Stomach (tissue), 9 donors: Measurements from ENCODE around the gene ATP2A3. TPM values are rescaled to one million over a fixed set of nuclear protein-coding genes. Genes with fewer than 3 reads are reported as not detected.

ENCODE experiments used
- DNase-seq, 2 donors: peaks; one replicate each; pipeline versions ENCODE4 v3.0.0 to v3.0.0-alpha.2; 2013 to 2019
- H3K27ac ChIP-seq, 5 donors: fragments of 200-600 bp in 4 of 5; sonication (generic) in 4 of 5; one replicate each; pipeline ENCODE4 v1.5.1; 2013 to 2019; ENCODE audit warnings: mild to moderate bottlenecking in 1 of 5, moderate library complexity in 1 of 5
- H3K27me3 ChIP-seq, 3 donors: fragments of 200-600 bp; sonication (generic); one replicate each; pipeline ENCODE4 v1.5.1; 2017 to 2019; ENCODE audit warnings: mixed run types in 1 of 3
- H3K36me3 ChIP-seq, 4 donors: fragments of 200-600 bp; sonication (generic); 1 replicate in 3 of 4; 2 replicates in 1 of 4; pipeline ENCODE4 v1.5.1; 2016 to 2019
- H3K4me1 ChIP-seq, 4 donors: fragments of 200-600 bp; sonication (generic); one replicate each; pipeline ENCODE4 v1.5.1; 2016 to 2019
- H3K4me3 ChIP-seq, 4 donors: fragments of 200-600 bp; sonication (generic) in 3 of 4; one replicate each; pipeline ENCODE4 v1.5.1; 2016 to 2019; ENCODE audit warnings: mild to moderate bottlenecking in 1 of 4
- H3K9me3 ChIP-seq, 4 donors: fragments of 200-600 bp; sonication (generic); one replicate each; pipeline ENCODE4 v1.5.1; 2016 to 2019
- EP300 ChIP-seq: sonication (generic); formaldehyde crosslinking; IDR thresholded peaks from one replicate; pipeline ENCODE4 v1.6.1; 2017; ENCODE audit warnings: antibody characterized with exemption
- POLR2A ChIP-seq, 4 donors: fragments of 450-650 bp; IDR thresholded peaks; one replicate each; pipeline ENCODE4 v1.6.1; 2016; ENCODE audit warnings: antibody characterized with exemption in 4 of 4, control low read depth in 2 of 4, mild to moderate bottlenecking in 1 of 4, moderate library complexity in 1 of 4
- POLR2AphosphoS5 ChIP-seq, 3 donors: sonication (generic); formaldehyde crosslinking; IDR thresholded peaks; one replicate each; pipeline ENCODE4 v1.6.1; 2016; ENCODE audit warnings: antibody characterized with exemption in 3 of 3
- WGBS, 5 donors: extraction: QIAGEN DNeasy Blood & Tissue Kit in 3 of 5; methylation state at CpG; one replicate each; pipeline versions ENCODE4 v1.1.5 to v1.1.7; 2013 to 2018; 5-methylcytosine and 5-hydroxymethylcytosine counted together
- intact Hi-C: fragments of 100-400 bp; cut with DNase I; formaldehyde crosslinking; loops from one replicate; pipeline ENCODE4 v1.15.1; 2023; ENCODE audit warnings: low total_unique reads
- polyA plus RNA-seq, 3 donors: library from polyadenylated mRNA; stranded (reverse); fragments of 200-250 nt; gene quantifications; one replicate each; pipeline ENCODE4 v1.2.3, GENCODE V29; 2013
- total RNA-seq, 5 donors: library from RNA; depleted of rRNA; stranded (reverse); fragments of >200 nt; gene quantifications; one replicate each; pipeline versions ENCODE4 v1.1.0 to v1.2.3, GENCODE V29; 2014 to 2016
- TF ChIP-seq, protein P1 (sequence below), 7 experiments: fragments of 450-650 bp in 4 of 7; fragments of 200-600 bp in 3 of 7; sonication (generic) in 3 of 7; IDR thresholded peaks; one replicate each; pipeline ENCODE4 v1.5.1; 2016 to 2019; ENCODE audit warnings: antibody characterized with exemption in 7 of 7, control low read depth in 2 of 7, mild to moderate bottlenecking in 1 of 7
- donor health status: healthy with polysubstance abuse.
- donor health status: Bipolar disorder and iron deficiency.
- donor health status: healthy.

The ATP2A3 gene
- total and polyA plus RNA-seq, 8 donors, result 10.4 to 1,069 (median 64.1) TPM

GRCh38 chr17:3910420-3911270 lies 53.6 kb downstream of the ATP2A3 start:
- no peaks in the 10 kb centered on the region for H3K27me3 ChIP-seq
- no peak overlapping the region for H3K4me3 ChIP-seq
- no peak for DNase-seq
- intact Hi-C loops, result no loop called here
- TF ChIP-seq, protein P1, sequence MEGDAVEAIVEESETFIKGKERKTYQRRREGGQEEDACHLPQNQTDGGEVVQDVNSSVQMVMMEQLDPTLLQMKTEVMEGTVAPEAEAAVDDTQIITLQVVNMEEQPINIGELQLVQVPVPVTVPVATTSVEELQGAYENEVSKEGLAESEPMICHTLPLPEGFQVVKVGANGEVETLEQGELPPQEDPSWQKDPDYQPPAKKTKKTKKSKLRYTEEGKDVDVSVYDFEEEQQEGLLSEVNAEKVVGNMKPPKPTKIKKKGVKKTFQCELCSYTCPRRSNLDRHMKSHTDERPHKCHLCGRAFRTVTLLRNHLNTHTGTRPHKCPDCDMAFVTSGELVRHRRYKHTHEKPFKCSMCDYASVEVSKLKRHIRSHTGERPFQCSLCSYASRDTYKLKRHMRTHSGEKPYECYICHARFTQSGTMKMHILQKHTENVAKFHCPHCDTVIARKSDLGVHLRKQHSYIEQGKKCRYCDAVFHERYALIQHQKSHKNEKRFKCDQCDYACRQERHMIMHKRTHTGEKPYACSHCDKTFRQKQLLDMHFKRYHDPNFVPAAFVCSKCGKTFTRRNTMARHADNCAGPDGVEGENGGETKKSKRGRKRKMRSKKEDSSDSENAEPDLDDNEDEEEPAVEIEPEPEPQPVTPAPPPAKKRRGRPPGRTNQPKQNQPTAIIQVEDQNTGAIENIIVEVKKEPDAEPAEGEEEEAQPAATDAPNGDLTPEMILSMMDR (IDR thresholded peaks at IDR 0.05), result no peak
- TF ChIP-seq POLR2AphosphoS5 (IDR thresholded peaks at IDR 0.05) (no peak), EP300 (no peak), POLR2A (IDR thresholded peaks at IDR 0.05) (no peak)
- H3K36me3 ChIP-seq, result no peaks in the 10 kb centered on the region
- peaks cover 3 to 28% (median 10%) of the 10 kb centered on the region in 4 donors for H3K4me1 ChIP-seq
- peak overlapping the region in 1 of 5 donors; percentile 38 for H3K27ac ChIP-seq
- 78 to 93% (median 86%) methylated on average over 9 to 11 of the region's 11 CpGs for WGBS, 5 donors
- H3K9me3 ChIP-seq, result no peaks in the 10 kb centered on the region

GRCh38 chr17:3909257-3909656 lies 55.0 kb downstream of the ATP2A3 start:
- Histone ChIP-seq H3K4me3 (no peak overlapping the region), H3K27ac (no peak overlapping the region), H3K9me3 (no peaks in the 10 kb centered on the region), H3K27me3 (no peaks in the 10 kb centered on the region), H3K4me1 (peaks cover 3 to 20% (median 10%) of the 10 kb centered on the region in 4 donors), H3K36me3 (no peaks in the 10 kb centered on the region)
- DNase-seq, result no peak
- TF ChIP-seq POLR2AphosphoS5 (IDR thresholded peaks at IDR 0.05) (no peak), EP300 (no peak)
- intact Hi-C loops, result no loop called here
- 89 to 94% (median 92%) methylated on average over 12 of the region's 12 CpGs for WGBS, 5 donors

- intact Hi-C loops, result no loop called here
- Histone ChIP-seq H3K4me1 (peaks cover 0 to 9% (median 2%) of the 10 kb centered on the region in 4 donors), H3K27me3 (no peaks in the 10 kb centered on the region), H3K27ac (no peak overlapping the region), H3K36me3 (no peaks in the 10 kb centered on the region), H3K9me3 (no peaks in the 10 kb centered on the region), H3K4me3 (no peak overlapping the region)
- 74 to 77% (median 76%) methylated on average over 9 to 11 of the region's 11 CpGs for WGBS, 5 donors
- no peak for DNase-seq
- TF ChIP-seq, protein P1 (IDR thresholded peaks at IDR 0.05), result peak in 3 of 7 experiments; percentile 10 to 46 (median 26)
- no peak for TF ChIP-seq POLR2AphosphoS5 (IDR thresholded peaks at IDR 0.05)
Measured at GRCh38 chr17:3907483-3908216, 56.6 kb downstream of the ATP2A3 start.

- DNase-seq, result no peak
- TF ChIP-seq, protein P1 (IDR thresholded peaks at IDR 0.05), result no peak
- no peak for TF ChIP-seq POLR2A (IDR thresholded peaks at IDR 0.05)
- TF ChIP-seq EP300, result no peak
- TF ChIP-seq POLR2AphosphoS5 (IDR thresholded peaks at IDR 0.05), result no peak
- Histone ChIP-seq H3K9me3 (no peaks in the 10 kb centered on the region), H3K36me3 (no peaks in the 10 kb centered on the region), H3K27me3 (no peaks in the 10 kb centered on the region), H3K4me3 (no peak overlapping the region), H3K27ac (no peak overlapping the region), H3K4me1 (peaks cover 0 to 8% (median 2%) of the 10 kb centered on the region in 4 donors)
- intact Hi-C loops, result no loop called here
- WGBS, 5 donors, result 83 to 90% (median 88%) methylated on average over 4 of the region's 4 CpGs
Measured at GRCh38 chr17:3906881-3907280, 57.4 kb downstream of the ATP2A3 start.
